ENCODE data around the gene RAB35.
A peak's percentile ranks its signal among the peaks of the same experiment; 100 is the strongest.

RAB35 gene

GRCh38 chr12:120086801-120087621 is 29.5 kb downstream of the RAB35 start:
- DNase-seq (ENCODE audit: low read depth): peak; percentile 99

- no peak for DNase-seq (ENCODE audit: low read depth)
Observed at GRCh38 chr12:120085920-120086645, 30.5 kb downstream of the RAB35 start.

- no peak for DNase-seq (ENCODE audit: low read depth)
Observed at GRCh38 chr12:120081641-120082040, 34.9 kb downstream of the RAB35 start.

GRCh38 chr12:120079411-120080400 is 36.8 kb downstream of the RAB35 start:
- DNase-seq (ENCODE audit: low read depth): peak; percentile 24

- no peak for DNase-seq (ENCODE audit: low read depth)
Observed at GRCh38 chr12:120078868-120079267, 37.7 kb downstream of the RAB35 start.

GRCh38 chr12:120077260-120077659 is 39.3 kb downstream of the RAB35 start:
- no peak for DNase-seq (ENCODE audit: low read depth)

GRCh38 chr12:120076651-120077050 is 39.9 kb downstream of the RAB35 start:
- no peak for DNase-seq (ENCODE audit: low read depth)

- DNase-seq (ENCODE audit: low read depth): no peak
Observed at GRCh38 chr12:120075034-120075616, 41.4 kb downstream of the RAB35 start.

GRCh38 chr12:120072472-120073249 is 43.9 kb downstream of the RAB35 start:
- DNase-seq (ENCODE audit: low read depth): no peak

- DNase-seq (ENCODE audit: low read depth): no peak
Observed at GRCh38 chr12:120071493-120072020, 45.0 kb downstream of the RAB35 start.

GRCh38 chr12:120069278-120069677 is 47.3 kb downstream of the RAB35 start:
- DNase-seq (ENCODE audit: low read depth): no peak

- no peak for DNase-seq (ENCODE audit: low read depth)
Observed at GRCh38 chr12:120067901-120068300, 48.7 kb downstream of the RAB35 start.

GRCh38 chr12:120067084-120067869 is 49.3 kb downstream of the RAB35 start:
- DNase-seq (ENCODE audit: low read depth): no peak

- no peak for DNase-seq (ENCODE audit: low read depth)
Observed at GRCh38 chr12:120066341-120066740, 50.2 kb downstream of the RAB35 start.

- no peak for DNase-seq (ENCODE audit: low read depth)
Observed at GRCh38 chr12:120065472-120065871, 51.1 kb downstream of the RAB35 start.

- no peak for DNase-seq (ENCODE audit: low read depth)
Observed at GRCh38 chr12:120064054-120064940, 52.3 kb downstream of the RAB35 start.

- no peak for DNase-seq (ENCODE audit: low read depth)
Observed at GRCh38 chr12:120062976-120063579, 53.5 kb downstream of the RAB35 start.

- no peak for DNase-seq (ENCODE audit: low read depth)
Observed at GRCh38 chr12:120061575-120062214, 54.9 kb downstream of the RAB35 start.

All from EH (cell line).